ENCODE results near the gene ZFPM1.

Gene ZFPM1

GRCh38 chr16:88435437-88436355 is 17.4 kb upstream of the ZFPM1 start:
- no peak for DNase-seq

- DNase-seq, result no peak
Observed at GRCh38 chr16:88436796-88437195, 16.3 kb upstream of the ZFPM1 start.

GRCh38 chr16:88437367-88437964 is 15.6 kb upstream of the ZFPM1 start:
- DNase-seq, result no peak

- DNase-seq, result no peak
Observed at GRCh38 chr16:88438084-88438870, 14.8 kb upstream of the ZFPM1 start.

- no peak for DNase-seq
Observed at GRCh38 chr16:88439016-88439415, 14.1 kb upstream of the ZFPM1 start.

GRCh38 chr16:88439706-88440105 is 13.4 kb upstream of the ZFPM1 start:
- no peak for DNase-seq

GRCh38 chr16:88440111-88440510 is 13.0 kb upstream of the ZFPM1 start:
- no peak for DNase-seq

- no peak for DNase-seq
Observed at GRCh38 chr16:88440686-88441405, 12.2 kb upstream of the ZFPM1 start.

GRCh38 chr16:88441460-88441859 is 11.6 kb upstream of the ZFPM1 start:
- no peak for DNase-seq

- DNase-seq, result no peak
Observed at GRCh38 chr16:88442383-88442726, 10.7 kb upstream of the ZFPM1 start.

GRCh38 chr16:88442727-88443576 is 10.1 kb upstream of the ZFPM1 start:
- peak; percentile 17 for DNase-seq

- DNase-seq, result no peak
Observed at GRCh38 chr16:88444826-88445582, 8.1 kb upstream of the ZFPM1 start.

GRCh38 chr16:88445583-88445960 is 7.5 kb upstream of the ZFPM1 start:
- no peak for DNase-seq

GRCh38 chr16:88446061-88446460 is 7.0 kb upstream of the ZFPM1 start:
- no peak for DNase-seq

- no peak for DNase-seq
Observed at GRCh38 chr16:88446736-88447135, 6.3 kb upstream of the ZFPM1 start.

GRCh38 chr16:88447881-88448280 is 5.2 kb upstream of the ZFPM1 start:
- no peak for DNase-seq

- DNase-seq, result no peak
Observed at GRCh38 chr16:88448461-88449266, 4.4 kb upstream of the ZFPM1 start.

- DNase-seq, result no peak
Observed at GRCh38 chr16:88449267-88449561, 3.9 kb upstream of the ZFPM1 start.

- DNase-seq, result no peak
Observed at GRCh38 chr16:88451586-88452481, 1.2 kb upstream of the ZFPM1 start.

All from NCI-H2227 treated with DMSO at 0.1 percent for 48 hours (cell line).